Loucy (cell line): Measurements from ENCODE around the gene CNDP2.

Source experiments
- EZH2phosphoT487 ChIP-seq: fragments of 200-600 bp; IDR thresholded peaks from 2 replicates; pipeline ENCODE4 v1.6.1; 2018; ENCODE audit warnings: antibody characterized with exemption, mild to moderate bottlenecking, moderate library complexity, borderline replicate concordance
- TF ChIP-seq, protein P1 (sequence below): fragments of 200-600 bp; sonication (generic); conservative IDR thresholded peaks from 2 replicates; pipeline ENCODE4 v1.5.1; 2014; ENCODE audit warnings: mild to moderate bottlenecking, antibody characterized with exemption, low read length

- TF ChIP-seq, protein P1, sequence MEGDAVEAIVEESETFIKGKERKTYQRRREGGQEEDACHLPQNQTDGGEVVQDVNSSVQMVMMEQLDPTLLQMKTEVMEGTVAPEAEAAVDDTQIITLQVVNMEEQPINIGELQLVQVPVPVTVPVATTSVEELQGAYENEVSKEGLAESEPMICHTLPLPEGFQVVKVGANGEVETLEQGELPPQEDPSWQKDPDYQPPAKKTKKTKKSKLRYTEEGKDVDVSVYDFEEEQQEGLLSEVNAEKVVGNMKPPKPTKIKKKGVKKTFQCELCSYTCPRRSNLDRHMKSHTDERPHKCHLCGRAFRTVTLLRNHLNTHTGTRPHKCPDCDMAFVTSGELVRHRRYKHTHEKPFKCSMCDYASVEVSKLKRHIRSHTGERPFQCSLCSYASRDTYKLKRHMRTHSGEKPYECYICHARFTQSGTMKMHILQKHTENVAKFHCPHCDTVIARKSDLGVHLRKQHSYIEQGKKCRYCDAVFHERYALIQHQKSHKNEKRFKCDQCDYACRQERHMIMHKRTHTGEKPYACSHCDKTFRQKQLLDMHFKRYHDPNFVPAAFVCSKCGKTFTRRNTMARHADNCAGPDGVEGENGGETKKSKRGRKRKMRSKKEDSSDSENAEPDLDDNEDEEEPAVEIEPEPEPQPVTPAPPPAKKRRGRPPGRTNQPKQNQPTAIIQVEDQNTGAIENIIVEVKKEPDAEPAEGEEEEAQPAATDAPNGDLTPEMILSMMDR = no peak
- no peak for TF ChIP-seq EZH2phosphoT487
Measured at GRCh38 chr18:74562775-74563174, 66.6 kb downstream of the CNDP2 start.
